22Rv1 (cell line): ENCODE data around the gene LYPLA2.

ENCODE experiments used
- CTCF ChIP-seq: fragments of 450-650 bp; IDR thresholded peaks from 2 replicates; pipeline ENCODE4 v1.5.1; 2017; ENCODE audit warnings: mild to moderate bottlenecking
- ZFX ChIP-seq: fragments of 450-650 bp; IDR thresholded peaks from 2 replicates; pipeline ENCODE4 v1.6.1; 2017; ENCODE audit warnings: antibody characterized with exemption, borderline replicate concordance

- no peak for TF ChIP-seq CTCF
- TF ChIP-seq ZFX: no peak
These were observed 8.3 kb downstream of the LYPLA2 start for GRCh38 chr1:23799255-23799569.
